HepG2 (cell line): ENCODE measurements around the gene NEDD8. TPM values are rescaled to one million over a fixed set of nuclear protein-coding genes. Genes with fewer than 3 reads are reported as not detected.
A peak's percentile ranks its signal among the peaks of the same experiment; 100 is the strongest.

Experiments used
- ATF2 ChIP-seq: sonication (generic); formaldehyde crosslinking; IDR thresholded peaks from 2 replicates; pipeline ENCODE4 v1.4.0; 2020; ENCODE audit warnings: missing genetic modification reagents
- CBX1 ChIP-seq: IDR thresholded peaks from one replicate; pipeline ENCODE4 v1.6.1; 2016; ENCODE audit warnings: antibody characterized with exemption, low read depth
- CTCF ChIP-seq: sonication (generic); formaldehyde crosslinking; IDR thresholded peaks from 2 replicates; pipeline ENCODE4 v1.5.0; 2020; ENCODE audit warnings: mild to moderate bottlenecking, missing genetic modification reagents, moderate library complexity
- GMEB2 ChIP-seq: IDR thresholded peaks from 2 replicates; pipeline ENCODE4 v1.6.1; 2016; ENCODE audit warnings: missing biosample characterization, missing genetic modification reagents, low read depth
- LRRFIP1 ChIP-seq: sonication (generic); formaldehyde crosslinking; conservative IDR thresholded peaks from 2 replicates; pipeline ENCODE4 v1.4.0; 2020; ENCODE audit warnings: missing genetic modification reagents
- PRDM15 ChIP-seq: sonication (generic); formaldehyde crosslinking; IDR thresholded peaks from 2 replicates; pipeline ENCODE4 v1.4.0; 2020; ENCODE audit warnings: missing genetic modification reagents
- RFX1 ChIP-seq: fragments of 450-650 bp; IDR thresholded peaks from 2 replicates; pipeline ENCODE4 v1.6.1; 2017
- TCF7 ChIP-seq: sonication (generic); IDR thresholded peaks from 2 replicates; pipeline ENCODE4 v1.6.1; 2016; ENCODE audit warnings: antibody characterized with exemption, low read depth
- ZBTB26 ChIP-seq: IDR thresholded peaks from 2 replicates; pipeline ENCODE4 v1.6.1; 2016; ENCODE audit warnings: missing compliant biosample characterization, missing genetic modification reagents, borderline replicate concordance
- ZC3H4 ChIP-seq: sonication (generic); formaldehyde crosslinking; IDR thresholded peaks from 2 replicates; pipeline ENCODE4 v1.4.0; 2020; ENCODE audit warnings: missing genetic modification reagents, borderline replicate concordance
- ZNF24 ChIP-seq: fragments of 450-650 bp; IDR thresholded peaks from 2 replicates; pipeline ENCODE4 v1.6.1; 2017; ENCODE audit warnings: antibody characterized with exemption, mild to moderate bottlenecking
- ZNF510 ChIP-seq: sonication (generic); formaldehyde crosslinking; IDR thresholded peaks from 2 replicates; pipeline ENCODE4 v1.4.0; 2020; ENCODE audit warnings: low read depth, mild to moderate bottlenecking, missing genetic modification reagents
- ZNF558 ChIP-seq: sonication (generic); formaldehyde crosslinking; IDR thresholded peaks from 2 replicates; pipeline ENCODE4 v1.9.0; 2022; ENCODE audit warnings: mild to moderate bottlenecking, missing genetic modification reagents, borderline replicate concordance
- ZNF580 ChIP-seq: IDR thresholded peaks from 2 replicates; pipeline ENCODE4 v1.6.1; 2016; ENCODE audit warnings: low read depth, borderline replicate concordance
- polyA plus RNA-seq, 8 experiments: library from polyadenylated mRNA; depleted of rRNA in 3 of 8; stranded (reverse) in 7 of 8; unstranded in 1 of 8; fragments of >200 nt; fragmentation: Illumina TruSeq in 4 of 8; extraction: Trizol in 4 of 8; gene quantifications; 2 replicates each; pipeline versions ENCODE4 v1.2.1 to v1.2.3, GENCODE V29; 2011 to 2016; ENCODE audit warnings: low read depth in 4 of 8, missing spikeins in 1 of 8, mixed read lengths in 1 of 8; ENCODE audit not compliant: insufficient read depth in 1 of 8
- total RNA-seq, 5 experiments: library from RNA; depleted of rRNA; stranded (reverse); fragments of >200 nt; fragmentation: Illumina TruSeq; extraction: Trizol; gene quantifications; 2 replicates each; pipeline ENCODE4 v1.2.3, GENCODE V29; 2016; ENCODE audit warnings: low read depth in 1 of 5

NEDD8 gene
- total and polyA plus RNA-seq, 2 of the 13 experiments (the other 11 are each of a cell fraction or from before 2014, with no cell fraction given): 535 to 713 TPM

GRCh38 chr14:24212924-24213865 lies 19.0 kb downstream of the NEDD8 start, which contains the start of gene CHMP4A (continued):
- TF ChIP-seq CTCF (peak; percentile 69), RFX1 (no peak), TCF7 (peak; percentile 15; the same call in 1 of the 2 replicates), ZNF510 (CRISPR knock-in tag) (peak; percentile 92), PRDM15 (0 out of 2 replicates have a peak, but pooled peaks have one; percentile 73), ZBTB26 (CRISPR knock-in tag) (peak; percentile 90), ZC3H4 (peak; percentile 67; the same call in 1 of the 2 replicates), CBX1 (peak; percentile 95), ATF2 (peak; percentile 94), GMEB2 (CRISPR knock-in tag) (peak; percentile 61), ZNF24 (no peak), LRRFIP1 (peak; percentile 82; the same call in 1 of the 2 replicates), ZNF558 (no peak), ZNF580 (CRISPR knock-in tag) (peak; percentile 99)
